Lower leg skin (tissue), 4 donors: ENCODE results near the gene DTX3L. TPM values are rescaled to one million over a fixed set of nuclear protein-coding genes. Genes with fewer than 3 reads are reported as not detected.

ENCODE experiments used
- DNase-seq, 2 donors: peaks; one replicate each; pipeline ENCODE4 v3.0.0-alpha.2; 2019; ENCODE audit warnings: low spot score in 2 of 2
- H3K4me3 ChIP-seq: fragments of 200-600 bp; sonication (generic); 2 replicates; pipeline ENCODE4 v1.5.1; 2017; ENCODE audit warnings: mild to moderate bottlenecking, low read depth; ENCODE audit not compliant: poor library complexity, severe bottlenecking
- CTCF ChIP-seq, 3 donors: fragments of 450-650 bp; IDR thresholded peaks; one replicate each; pipeline ENCODE4 v1.5.1; 2016; ENCODE audit warnings: antibody characterized with exemption in 3 of 3, mild to moderate bottlenecking in 3 of 3, moderate library complexity in 2 of 3
- POLR2A ChIP-seq, 2 donors: fragments of 450-650 bp; IDR thresholded peaks; one replicate each; pipeline ENCODE4 v1.6.1; 2016 to 2017; ENCODE audit warnings: antibody characterized with exemption in 2 of 2, mild to moderate bottlenecking in 1 of 2, moderate library complexity in 1 of 2
- WGBS, 2 donors: methylation state at CpG; one replicate each; pipeline ENCODE4 v1.1.5; 2018; 5-methylcytosine and 5-hydroxymethylcytosine counted together
- intact Hi-C: fragments of 100-400 bp; cut with DNase I; formaldehyde crosslinking; loops from one replicate; pipeline ENCODE4 v1.15.0; 2023; ENCODE audit warnings: low total_unique reads
- total RNA-seq, 4 donors: library from RNA; depleted of rRNA; stranded (reverse); fragments of >200 nt; gene quantifications; one replicate each; pipeline ENCODE4 v1.1.0, GENCODE V29; 2016

Gene DTX3L
- total RNA-seq = 10 to 100 TPM in 1 of 4 donors, 1 to 10 TPM in 3; 7.8 to 14.2 (median 9.4) TPM

DNA sequence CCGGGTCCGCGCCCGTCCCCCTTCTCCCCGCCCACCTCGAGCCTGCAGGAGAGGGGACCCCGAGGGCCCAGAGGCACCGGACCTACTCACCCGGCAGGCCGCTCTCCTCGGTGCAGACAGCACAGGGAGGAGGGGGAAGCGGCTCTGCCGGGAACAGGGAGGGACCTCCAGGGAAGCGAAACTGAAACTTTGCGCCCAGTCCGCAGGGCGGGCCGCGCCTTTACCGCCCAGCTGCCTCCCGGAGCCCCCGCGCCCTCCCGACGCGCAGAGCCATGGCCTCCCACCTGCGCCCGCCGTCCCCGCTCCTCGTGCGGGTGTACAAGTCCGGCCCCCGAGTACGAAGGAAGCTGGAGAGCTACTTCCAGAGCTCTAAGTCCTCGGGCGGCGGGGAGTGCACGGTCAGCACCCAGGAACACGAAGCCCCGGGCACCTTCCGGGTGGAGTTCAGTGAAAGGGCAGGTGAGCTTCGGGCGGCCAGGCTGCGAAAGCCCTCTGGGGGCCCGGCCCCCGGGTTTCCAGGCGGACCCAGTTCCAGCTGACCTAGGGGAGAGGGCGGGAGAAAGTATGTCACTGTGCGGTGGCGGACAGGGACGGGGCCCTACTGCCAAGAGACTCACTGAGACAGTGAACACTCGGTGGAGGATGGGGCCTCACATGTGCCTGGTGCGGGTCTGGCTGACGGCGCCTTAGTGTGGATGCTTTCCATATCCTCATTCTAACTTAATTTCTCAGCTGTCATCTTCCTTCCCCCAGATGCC is at the start of gene DTX3L, which contains the start of gene PARP9:
DTX3L (plus strand) TSS at position 184 of the 758 bp plus-strand sequence; CDS start at position 273, 89 bp downstream.
PARP9 (minus strand) TSS at position 146 of the 758 bp plus-strand sequence. CDS start 4,680 bp downstream, outside the sequence.
- WGBS, 2 donors = 1% methylated on average over 38 to 54 of the region's 56 CpGs
- intact Hi-C loops = no loop called here
- H3K4me3 ChIP-seq = peak within 1 kb of the TSS; percentile 79
- peak; percentile 69 to 95 for DNase-seq
- TF ChIP-seq POLR2A (IDR thresholded peaks at IDR 0.05) = no peak

- H3K4me3 ChIP-seq = no peak overlapping the region
- no peak for TF ChIP-seq CTCF (IDR thresholded peaks at IDR 0.05)
- TF ChIP-seq POLR2A (IDR thresholded peaks at IDR 0.05) = no peak
- no peak for DNase-seq
- 36 to 40% methylated on average over 16 to 19 of the region's 19 CpGs for WGBS, 2 donors
- intact Hi-C loops = no loop called here
These were observed 49.1 kb upstream of the DTX3L start for GRCh38 chr3:122515020-122515468.

GRCh38 chr3:122515870-122516269 is 48.3 kb upstream of the DTX3L start:
- 97 to 98% methylated on average over 3 of the region's 3 CpGs for WGBS, 2 donors
- no peak overlapping the region for H3K4me3 ChIP-seq
- DNase-seq = no peak
- intact Hi-C loops = no loop called here
- TF ChIP-seq CTCF (IDR thresholded peaks at IDR 0.05) (no peak), POLR2A (IDR thresholded peaks at IDR 0.05) (no peak)

DNA sequence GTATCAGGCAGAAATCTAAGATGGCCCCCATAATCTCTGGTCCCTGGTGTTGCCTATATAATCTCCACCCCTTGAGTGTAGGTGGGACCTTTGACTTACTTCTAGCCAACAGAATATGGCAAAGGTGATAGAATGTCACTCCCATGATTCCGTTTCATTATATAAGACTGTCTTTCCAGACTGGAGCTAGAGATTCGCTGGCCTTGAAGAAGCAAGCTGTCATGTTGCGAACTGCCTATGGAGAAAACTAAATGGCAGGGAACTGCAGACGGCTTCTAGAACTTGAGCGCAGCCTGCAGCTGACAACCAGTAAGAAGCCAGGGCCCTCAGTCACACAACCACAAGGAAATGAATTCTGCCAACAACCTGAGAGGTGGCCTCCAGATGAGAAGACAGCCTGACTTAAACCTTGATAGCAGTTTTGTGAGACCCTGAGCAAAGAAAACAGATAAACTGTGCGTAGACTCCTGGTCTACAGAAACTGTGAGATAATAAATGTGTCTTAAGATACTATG is 47.2 kb upstream of the DTX3L start:
- TF ChIP-seq CTCF (IDR thresholded peaks at IDR 0.05) (no peak), POLR2A (IDR thresholded peaks at IDR 0.05) (no peak)
- WGBS, 2 donors = 92 to 93% methylated on average over 6 of the region's 6 CpGs
- H3K4me3 ChIP-seq = no peak overlapping the region
- no peak for DNase-seq
- intact Hi-C loops = no loop called here

DNA sequence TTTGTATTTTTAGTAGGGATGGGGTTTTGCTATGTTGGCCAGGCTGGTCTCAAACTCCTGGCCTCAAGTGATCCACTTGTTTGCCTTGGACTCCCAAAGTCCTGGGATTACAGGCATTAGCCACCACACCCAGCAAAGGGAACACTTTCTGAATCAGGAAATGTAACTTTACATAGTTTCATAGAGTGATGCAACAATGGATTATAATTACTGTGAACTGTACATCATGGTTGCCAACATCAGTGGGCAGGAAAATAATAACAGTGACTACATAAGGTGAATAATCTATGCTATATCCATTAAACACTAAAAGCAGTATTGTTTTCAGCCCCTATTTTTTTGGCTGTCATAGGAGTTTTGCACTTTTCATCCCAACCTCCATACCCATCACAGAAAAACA is 44.4 kb upstream of the DTX3L start:
- intact Hi-C loops = no loop called here
- no peak for DNase-seq

More for the DNA sequence above, 44.4 kb upstream of the DTX3L start:
- TF ChIP-seq CTCF (IDR thresholded peaks at IDR 0.05) (no peak), POLR2A (IDR thresholded peaks at IDR 0.05) (no peak)
- H3K4me3 ChIP-seq = no peak overlapping the region
